ENCODE measurements around the gene ACTG1.

Gene ACTG1

GRCh38 chr17:81483085-81483861, 29.3 kb downstream of the ACTG1 start:
- peak overlapping the region; percentile 21 for H2BK120ac ChIP-seq (ENCODE audit: low read depth, low read length)
- H3K23ac ChIP-seq (ENCODE audit: low read length in 2 of 2): no peak overlapping the region
- H3K4me3 ChIP-seq (ENCODE audit: insufficient read depth in 1 of 2, low read depth in 1 of 2, low read length in 2 of 2): peak overlapping the region in 1 of 2 experiments; percentile 72
- H2AFZ ChIP-seq (ENCODE audit: low read depth, low read length): no peak overlapping the region
- H2BK5ac ChIP-seq (ENCODE audit: low read depth, low read length, poor library complexity, severe bottlenecking): no peak overlapping the region
- no peak overlapping the region for H2BK15ac ChIP-seq (ENCODE audit: low read depth, poor library complexity, severe bottlenecking)
- H2BK12ac ChIP-seq (ENCODE audit: low read length in 2 of 2): peak overlapping the region; percentile 70 to 95
- H4K91ac ChIP-seq (ENCODE audit: low read length): peak overlapping the region; percentile 88
- DNase-seq: peak; percentile 56
- H3K4ac ChIP-seq (ENCODE audit: low read depth in 1 of 2, low read length in 2 of 2): peak overlapping the region; percentile 46 to 86
- 37% methylated on average over 28 of the region's 29 CpGs for WGBS
- H3K9ac ChIP-seq (ENCODE audit: low read length): no peak overlapping the region
- peaks cover 0 to 12% of the 10 kb centered on the region in 2 experiments for H3K27me3 ChIP-seq (ENCODE audit: control insufficient read depth in 1 of 2, insufficient read depth in 1 of 2, low read length in 2 of 2)
- H4K8ac ChIP-seq (ENCODE audit: low read length): peak overlapping the region; percentile 83
- H3K14ac ChIP-seq (ENCODE audit: low read length in 2 of 2): peak overlapping the region in 1 of 2 experiments; percentile 47
- no peak overlapping the region for H3K27ac ChIP-seq (ENCODE audit: low read length, poor library complexity, severe bottlenecking)
- H3K18ac ChIP-seq (ENCODE audit: low read depth in 1 of 2, low read length in 2 of 2): peak overlapping the region; percentile 50 to 91
- peaks cover 2% of the 10 kb centered on the region for H3K79me1 ChIP-seq (replicated peaks; ENCODE audit: low read length, poor library complexity, severe bottlenecking)
- no peaks in the 10 kb centered on the region for H3K9me3 ChIP-seq (ENCODE audit: control insufficient read depth, low read length)
- no peaks in the 10 kb centered on the region for H3K36me3 ChIP-seq (ENCODE audit: control insufficient read depth in 1 of 2, insufficient read depth in 2 of 2, low read depth in 1 of 2, low read length in 2 of 2)
- H3K4me1 ChIP-seq (ENCODE audit: control insufficient read depth, insufficient read depth, low read depth, low read length): peaks cover 51% of the 10 kb centered on the region
- H3K4me2 ChIP-seq (ENCODE audit: low read length, poor library complexity, severe bottlenecking): peak overlapping the region; percentile 93
- H2AK5ac ChIP-seq (ENCODE audit: low read length, severe bottlenecking): peak overlapping the region; percentile 56

GRCh38 chr17:81482673-81483072, 29.9 kb downstream of the ACTG1 start:
- Histone ChIP-seq H3K18ac (ENCODE audit: low read depth in 1 of 2, low read length in 2 of 2) (peak overlapping the region in 1 of 2 experiments; percentile 23), H3K4me3 (ENCODE audit: insufficient read depth in 1 of 2, low read depth in 1 of 2, low read length in 2 of 2) (no peak overlapping the region), H3K27ac (ENCODE audit: low read length, poor library complexity, severe bottlenecking) (no peak overlapping the region), H3K36me3 (ENCODE audit: control insufficient read depth in 1 of 2, insufficient read depth in 2 of 2, low read depth in 1 of 2, low read length in 2 of 2) (no peaks in the 10 kb centered on the region), H2AFZ (ENCODE audit: low read depth, low read length) (no peak overlapping the region), H3K9me3 (ENCODE audit: control insufficient read depth, low read length) (no peaks in the 10 kb centered on the region), H3K79me1 (replicated peaks; ENCODE audit: low read length, poor library complexity, severe bottlenecking) (peaks cover 2% of the 10 kb centered on the region), H2BK5ac (ENCODE audit: low read depth, low read length, poor library complexity, severe bottlenecking) (no peak overlapping the region), H3K27me3 (ENCODE audit: control insufficient read depth in 1 of 2, insufficient read depth in 1 of 2, low read length in 2 of 2) (peaks cover 0 to 12% of the 10 kb centered on the region in 2 experiments), H4K8ac (ENCODE audit: low read length) (peak overlapping the region; percentile 32), H2AK5ac (ENCODE audit: low read length, severe bottlenecking) (peak overlapping the region; percentile 56), H3K14ac (ENCODE audit: low read length in 2 of 2) (peak overlapping the region in 1 of 2 experiments; percentile 47), H2BK12ac (ENCODE audit: low read length in 2 of 2) (peak overlapping the region in 1 of 2 experiments; percentile 61), H3K4ac (ENCODE audit: low read depth in 1 of 2, low read length in 2 of 2) (peak overlapping the region in 1 of 2 experiments; percentile 46), H3K4me2 (ENCODE audit: low read length, poor library complexity, severe bottlenecking) (peak overlapping the region; percentile 93), H4K91ac (ENCODE audit: low read length) (peak overlapping the region; percentile 87), H2BK120ac (ENCODE audit: low read depth, low read length) (no peak overlapping the region), H3K9ac (ENCODE audit: low read length) (no peak overlapping the region), H3K23ac (ENCODE audit: low read length in 2 of 2) (no peak overlapping the region), H3K4me1 (ENCODE audit: control insufficient read depth, insufficient read depth, low read depth, low read length) (peaks cover 46% of the 10 kb centered on the region), H2BK15ac (ENCODE audit: low read depth, poor library complexity, severe bottlenecking) (peak overlapping the region; percentile 87)
- DNase-seq: no peak
- WGBS: 80% methylated on average over 11 of the region's 11 CpGs

- Histone ChIP-seq H3K14ac (ENCODE audit: low read length in 2 of 2) (no peak overlapping the region), H3K4me1 (ENCODE audit: control insufficient read depth, insufficient read depth, low read depth, low read length) (peaks cover 42% of the 10 kb centered on the region), H3K4me2 (ENCODE audit: low read length, poor library complexity, severe bottlenecking) (peak overlapping the region; percentile 57), H3K27ac (ENCODE audit: low read length, poor library complexity, severe bottlenecking) (no peak overlapping the region), H2AFZ (ENCODE audit: low read depth, low read length) (no peak overlapping the region), H3K9me3 (ENCODE audit: control insufficient read depth, low read length) (peaks cover under 1% of the 10 kb centered on the region), H3K4me3 (ENCODE audit: insufficient read depth in 1 of 2, low read depth in 1 of 2, low read length in 2 of 2) (peak overlapping the region in 1 of 2 experiments; percentile 76), H3K79me1 (replicated peaks; ENCODE audit: low read length, poor library complexity, severe bottlenecking) (peaks cover 2% of the 10 kb centered on the region), H4K8ac (ENCODE audit: low read length) (peak overlapping the region; percentile 4), H2BK15ac (ENCODE audit: low read depth, poor library complexity, severe bottlenecking) (peak overlapping the region; percentile 71), H3K27me3 (ENCODE audit: control insufficient read depth in 1 of 2, insufficient read depth in 1 of 2, low read length in 2 of 2) (peaks cover 0 to 12% of the 10 kb centered on the region in 2 experiments), H3K9ac (ENCODE audit: low read length) (peak overlapping the region; percentile 71), H3K18ac (ENCODE audit: low read depth in 1 of 2, low read length in 2 of 2) (peak overlapping the region in 1 of 2 experiments; percentile 0), H3K36me3 (ENCODE audit: control insufficient read depth in 1 of 2, insufficient read depth in 2 of 2, low read depth in 1 of 2, low read length in 2 of 2) (no peaks in the 10 kb centered on the region), H2AK5ac (ENCODE audit: low read length, severe bottlenecking) (peak overlapping the region; percentile 35), H2BK120ac (ENCODE audit: low read depth, low read length) (no peak overlapping the region), H2BK5ac (ENCODE audit: low read depth, low read length, poor library complexity, severe bottlenecking) (no peak overlapping the region), H2BK12ac (ENCODE audit: low read length in 2 of 2) (no peak overlapping the region), H3K23ac (ENCODE audit: low read length in 2 of 2) (no peak overlapping the region), H4K91ac (ENCODE audit: low read length) (no peak overlapping the region), H3K4ac (ENCODE audit: low read depth in 1 of 2, low read length in 2 of 2) (no peak overlapping the region)
- DNase-seq: no peak
- WGBS: 83% methylated on average over 15 of the region's 18 CpGs
Measured at GRCh38 chr17:81481815-81482505, 30.6 kb downstream of the ACTG1 start.

Data from mesenchymal stem cell (in vitro differentiated cells and primary cell).